ENCODE measurements around the gene IQCM.

IQCM gene

GRCh38 chr4:149708513-149709130 lies 107.0 kb downstream of the IQCM start:
- DNase-seq, result no peak

- no peak for DNase-seq
These were observed 107.8 kb downstream of the IQCM start for GRCh38 chr4:149707862-149708261.

GRCh38 chr4:149706942-149707341 lies 108.7 kb downstream of the IQCM start:
- DNase-seq, result no peak

DNA sequence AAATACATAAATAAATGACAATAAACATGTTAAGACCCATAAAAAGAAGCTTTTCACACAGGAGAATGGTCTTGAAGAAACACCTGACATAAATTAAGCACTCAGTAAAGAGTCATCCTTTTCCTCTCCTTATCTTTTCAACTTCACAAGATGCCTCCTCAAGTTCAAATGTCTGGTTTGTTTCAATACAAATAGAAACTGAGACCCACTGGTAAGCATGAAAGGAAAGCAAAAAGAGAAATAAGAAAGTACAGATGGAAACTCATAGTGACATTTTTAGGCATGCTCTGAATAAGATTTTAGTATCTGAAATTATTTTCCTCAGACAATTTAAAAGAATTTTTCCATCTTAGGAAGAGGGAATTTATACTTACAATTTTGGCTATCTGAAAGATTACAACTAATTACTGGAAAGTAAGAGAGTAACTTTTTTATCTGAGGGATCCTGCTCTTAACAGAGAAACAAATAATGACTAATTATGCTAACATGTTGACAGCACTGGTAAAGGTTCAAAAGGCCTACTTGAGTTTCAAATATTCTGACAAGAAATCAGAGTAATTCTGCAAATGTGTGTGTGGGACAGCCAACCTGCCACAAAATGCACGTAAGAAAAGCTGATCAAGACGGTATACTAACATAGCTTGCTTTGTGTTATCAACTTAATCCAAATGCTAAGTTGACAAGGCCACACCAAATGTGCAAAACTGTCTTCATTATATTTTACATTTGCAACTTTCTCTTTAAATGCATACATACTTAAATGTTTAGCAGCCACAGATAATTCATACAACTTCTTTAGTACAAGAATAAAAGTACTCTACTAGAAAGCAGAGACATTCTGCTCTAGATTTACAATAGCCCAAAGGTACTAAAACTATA lies 113.0 kb downstream of the IQCM start:
- DNase-seq, result no peak

DNA sequence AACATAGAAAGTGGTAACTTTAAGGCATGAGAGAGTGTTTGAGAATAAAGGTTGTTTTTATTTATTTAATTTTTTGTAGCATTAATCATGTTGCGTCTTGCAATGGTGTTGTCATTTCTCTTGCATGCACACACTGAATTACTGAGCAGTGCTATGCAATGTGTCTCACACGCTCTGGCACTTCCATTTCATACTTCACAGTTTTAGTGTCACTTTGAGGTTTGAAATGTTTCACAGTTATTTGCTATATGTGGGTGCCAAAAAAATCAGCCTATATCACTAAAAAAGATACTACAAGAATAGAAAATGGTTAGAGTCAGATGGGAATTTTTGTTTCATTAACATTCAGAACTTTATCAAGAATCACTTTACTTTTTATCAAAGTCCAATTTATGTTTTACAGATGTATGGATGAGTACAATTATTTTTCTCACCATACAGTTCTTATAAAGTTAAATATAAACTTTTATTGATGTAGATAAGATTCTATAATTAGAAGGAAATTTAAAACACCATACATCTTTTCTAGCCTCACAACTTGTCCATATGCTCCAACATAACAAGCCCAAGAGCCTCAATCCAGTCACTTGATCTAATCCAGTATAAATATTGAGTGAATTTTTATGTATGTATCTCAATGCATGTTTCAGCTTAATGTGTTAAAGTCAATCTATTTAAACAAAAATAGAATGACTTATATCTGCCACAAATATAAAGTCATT lies 114.0 kb downstream of the IQCM start:
- DNase-seq, result no peak

DNA sequence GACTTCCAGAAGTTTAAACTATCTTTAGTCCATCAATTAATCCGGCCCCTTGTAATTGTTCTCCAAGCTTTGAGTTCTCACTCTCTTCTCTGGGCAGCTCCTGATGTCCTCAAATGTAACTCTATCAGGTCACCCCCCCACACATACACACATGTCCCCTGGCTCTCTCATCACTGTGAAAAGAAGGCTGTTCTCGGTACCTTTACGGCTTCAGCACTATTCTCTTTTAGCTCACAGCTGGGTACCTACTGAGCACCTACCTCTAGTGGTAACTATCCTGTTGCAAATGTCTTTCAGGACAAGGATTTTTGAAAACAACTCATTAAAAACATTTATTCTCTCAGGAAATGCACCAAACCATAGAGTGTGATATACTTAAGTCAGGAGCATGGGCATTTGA lies 115.4 kb downstream of the IQCM start:
- DNase-seq, result no peak

DNA sequence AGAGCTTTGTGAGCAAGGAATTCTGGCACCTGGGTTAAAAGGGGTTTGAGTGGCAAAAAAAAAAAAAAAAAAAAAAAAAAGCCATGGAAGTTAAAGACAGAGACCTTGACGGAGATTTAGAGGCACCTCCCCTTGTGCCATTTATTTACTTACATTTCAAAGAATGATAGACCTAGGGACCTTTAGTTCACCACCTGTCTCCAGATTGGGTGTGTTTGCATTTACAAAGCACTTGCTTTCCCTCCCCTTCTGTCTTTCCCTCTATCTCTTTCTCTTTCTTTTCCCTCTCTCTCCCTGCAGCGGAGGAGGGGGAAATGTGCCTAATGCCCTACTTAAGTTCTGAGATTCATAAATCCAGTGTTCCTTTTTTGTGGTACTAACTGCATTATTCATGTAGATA lies 116.0 kb downstream of the IQCM start:
- no peak for DNase-seq

DNA sequence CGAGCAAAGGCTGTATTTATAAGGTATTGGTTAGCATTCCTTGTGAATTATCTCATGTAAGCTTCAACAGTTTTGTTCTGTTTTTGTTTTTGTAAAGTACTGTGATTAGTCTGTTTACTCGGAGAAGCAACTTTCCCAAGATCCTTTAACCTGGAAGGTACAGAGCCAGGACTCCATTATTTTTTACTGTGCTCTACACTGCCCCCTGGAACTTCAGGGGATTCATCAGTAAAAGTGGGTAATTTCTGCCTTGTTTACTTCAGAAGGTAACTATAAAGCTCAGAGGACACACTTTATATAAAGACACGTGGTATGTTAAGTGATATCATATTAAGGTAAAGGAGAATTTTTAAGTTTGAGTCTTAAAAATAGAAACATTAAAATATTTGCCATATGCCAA lies 124.9 kb downstream of the IQCM start:
- no peak for DNase-seq

DNA sequence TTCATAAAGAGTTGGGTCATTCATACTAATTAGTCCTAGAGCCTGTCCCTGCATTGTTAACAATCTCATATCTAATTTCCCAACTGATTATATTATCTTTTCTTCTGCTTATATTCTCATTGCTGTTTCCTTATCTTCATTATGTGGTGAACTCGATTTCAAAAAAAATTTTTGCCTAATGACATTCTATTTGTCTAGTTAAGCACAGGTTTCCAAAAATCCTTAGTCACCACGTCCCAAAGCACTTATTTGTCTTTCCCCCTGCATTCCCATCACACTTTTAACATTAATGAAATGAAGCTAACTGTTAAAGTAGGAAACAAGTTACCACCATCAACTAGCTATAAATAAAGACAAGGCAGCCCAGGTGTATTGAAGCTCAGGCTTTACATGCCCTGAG lies 131.1 kb downstream of the IQCM start:
- no peak for DNase-seq

- DNase-seq, result no peak
These were observed 139.6 kb downstream of the IQCM start for GRCh38 chr4:149676076-149676475.

DNA sequence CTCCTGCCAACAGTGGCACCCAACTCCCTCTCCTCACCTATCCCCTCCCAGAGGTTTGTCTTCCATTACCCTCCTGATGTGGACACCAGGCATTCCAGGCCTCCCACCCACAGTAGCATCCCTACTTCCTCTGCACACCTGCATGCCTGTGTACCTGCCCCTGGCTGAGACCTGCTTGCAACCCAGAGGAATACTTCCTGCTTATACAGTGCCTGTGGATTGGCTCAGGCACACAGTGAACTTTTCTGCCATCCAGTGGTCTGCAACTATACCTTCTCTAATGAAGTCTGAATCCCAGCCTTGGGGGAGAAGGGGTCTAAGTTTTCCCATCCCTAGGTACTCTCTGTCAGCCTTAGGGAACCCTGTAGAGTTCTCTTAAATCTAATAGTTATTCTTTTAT lies 169.9 kb downstream of the IQCM start:
- no peak for DNase-seq

DNA sequence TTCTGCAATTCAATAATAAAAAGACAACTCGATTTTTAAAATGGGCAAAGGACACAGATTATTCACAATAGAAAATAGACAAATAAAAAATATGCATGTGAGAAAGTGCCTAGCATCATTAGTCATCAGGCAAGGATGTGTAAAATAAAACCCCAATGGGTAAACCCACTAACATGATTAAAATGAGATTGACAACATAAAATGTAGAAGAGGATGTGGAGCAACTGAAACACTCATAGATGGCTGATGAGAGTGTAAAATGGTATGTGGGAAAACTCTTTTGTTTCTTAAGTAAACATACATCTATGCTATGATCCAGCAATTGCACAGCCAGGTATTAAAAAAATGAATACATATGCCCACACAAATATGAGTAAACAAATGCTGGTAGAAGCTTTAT lies 177.6 kb downstream of the IQCM start:
- DNase-seq, result no peak

DNA sequence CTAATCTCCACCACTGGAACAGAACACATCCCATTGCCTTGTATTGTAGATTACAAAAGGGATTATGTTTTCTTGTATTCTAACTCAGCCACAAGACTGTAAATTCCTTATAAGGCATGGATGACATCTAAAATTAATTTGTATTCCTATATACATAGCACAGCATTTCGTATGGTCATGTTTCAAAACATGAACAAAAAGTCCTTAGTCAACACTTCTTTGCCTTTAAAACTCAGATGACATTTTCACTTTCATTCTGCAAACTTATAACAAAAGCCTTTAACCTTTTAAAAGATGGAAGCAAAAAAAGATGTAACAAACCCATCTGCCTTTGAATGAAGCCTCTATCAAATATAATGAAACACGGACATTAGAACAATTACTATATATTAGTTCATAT lies 181.3 kb downstream of the IQCM start:
- no peak for DNase-seq

DNA sequence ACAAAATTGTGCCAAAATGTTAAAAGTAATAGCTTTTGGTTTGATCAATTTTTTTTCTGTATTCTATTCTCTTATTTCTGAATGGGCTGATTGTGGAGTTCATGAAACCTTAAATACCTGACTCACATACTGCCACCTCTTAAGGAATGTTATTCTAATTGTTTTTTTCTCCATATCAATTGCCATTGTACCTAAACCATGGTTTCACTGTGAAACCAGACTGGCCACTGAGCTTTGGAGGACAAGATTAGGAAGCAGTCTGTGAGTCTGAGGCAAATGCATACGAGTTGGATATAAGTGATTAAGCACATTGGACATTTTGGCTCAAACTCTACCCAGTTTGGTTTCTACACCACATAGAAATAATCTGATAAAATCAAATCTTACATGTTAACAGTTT lies 184.0 kb downstream of the IQCM start:
- DNase-seq, result no peak

- no peak for DNase-seq
These were observed 185.6 kb downstream of the IQCM start for GRCh38 chr4:149630064-149630463.

GRCh38 chr4:149605601-149606378 lies 209.9 kb downstream of the IQCM start:
- no peak for DNase-seq

- no peak for DNase-seq
These were observed 210.8 kb downstream of the IQCM start for GRCh38 chr4:149604827-149605226.

DNA sequence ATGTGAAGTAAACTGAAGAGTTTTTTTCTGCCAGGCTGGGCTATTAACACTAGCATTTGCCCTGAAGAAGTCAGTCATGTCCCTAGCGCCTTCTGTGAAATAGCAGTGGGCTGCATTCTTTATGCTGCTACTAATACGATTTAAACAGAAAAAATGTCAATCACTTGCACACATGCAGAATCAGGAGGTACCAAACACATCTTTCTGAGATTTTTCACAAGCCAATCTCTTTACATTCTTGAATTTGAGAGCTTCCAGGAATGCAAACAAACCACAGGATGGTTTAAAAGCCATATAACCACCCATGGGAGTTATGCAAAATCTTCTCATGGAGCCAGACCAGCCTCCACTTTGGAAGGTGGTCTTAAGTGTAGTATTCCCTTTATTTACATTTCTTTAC lies 220.1 kb downstream of the IQCM start:
- DNase-seq, result no peak

DNA sequence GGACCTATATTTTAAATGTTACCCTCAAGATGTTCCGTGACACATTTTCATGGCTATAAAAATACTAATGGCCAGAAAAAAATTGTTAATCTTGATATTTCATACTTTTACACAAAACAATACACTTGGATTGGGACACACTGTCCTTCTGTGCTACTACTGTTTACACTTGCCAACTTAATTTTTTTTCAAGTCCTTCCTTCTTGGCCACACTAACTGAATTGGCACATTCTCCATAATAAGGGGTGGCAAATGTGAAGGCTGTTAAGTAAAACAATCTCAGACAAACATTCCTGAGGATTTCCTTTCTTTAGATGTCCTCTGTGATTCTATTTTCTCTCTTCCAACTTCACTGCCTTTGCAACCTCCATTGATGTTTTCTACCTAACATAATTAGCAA lies 225.8 kb downstream of the IQCM start:
- DNase-seq, result no peak

DNA sequence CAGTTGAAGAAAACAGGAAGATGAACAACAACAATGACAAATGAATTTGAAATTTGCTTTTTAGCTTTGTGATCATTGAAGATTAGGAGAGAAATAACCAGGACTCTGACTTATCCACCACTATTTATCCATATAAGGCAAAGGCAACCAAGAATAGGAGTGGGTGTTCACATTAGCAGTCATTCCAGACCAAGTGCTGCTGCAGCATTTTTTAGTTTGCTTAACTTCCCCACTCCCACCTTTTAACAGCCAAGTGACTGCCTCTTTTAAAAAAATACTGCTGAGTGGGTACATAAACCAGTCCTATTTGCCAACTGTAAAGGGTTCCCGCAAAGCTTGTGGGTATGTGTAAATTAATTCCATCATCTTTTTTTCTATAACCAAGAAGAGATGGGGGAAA lies 230.9 kb downstream of the IQCM start:
- DNase-seq, result no peak

DNA sequence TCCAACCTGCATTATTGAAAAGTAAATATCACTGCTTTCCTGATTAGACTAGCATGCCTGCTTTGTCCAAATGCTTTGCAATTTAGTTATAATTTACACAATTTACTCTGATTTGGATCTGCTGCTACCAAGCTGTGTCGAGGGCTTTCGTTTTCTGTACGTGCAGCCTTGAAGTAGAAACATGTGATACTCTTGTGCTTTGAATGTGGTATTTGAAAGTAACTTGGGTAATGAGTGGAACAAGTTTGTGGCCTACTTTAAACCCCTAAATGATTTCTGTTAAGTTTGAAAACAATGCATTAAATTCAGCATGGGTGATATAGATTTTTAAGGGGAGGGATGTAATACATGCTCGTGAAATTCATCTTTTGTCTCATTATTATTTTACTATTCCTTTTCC lies 240.7 kb downstream of the IQCM start:
- no peak for DNase-seq

DNA sequence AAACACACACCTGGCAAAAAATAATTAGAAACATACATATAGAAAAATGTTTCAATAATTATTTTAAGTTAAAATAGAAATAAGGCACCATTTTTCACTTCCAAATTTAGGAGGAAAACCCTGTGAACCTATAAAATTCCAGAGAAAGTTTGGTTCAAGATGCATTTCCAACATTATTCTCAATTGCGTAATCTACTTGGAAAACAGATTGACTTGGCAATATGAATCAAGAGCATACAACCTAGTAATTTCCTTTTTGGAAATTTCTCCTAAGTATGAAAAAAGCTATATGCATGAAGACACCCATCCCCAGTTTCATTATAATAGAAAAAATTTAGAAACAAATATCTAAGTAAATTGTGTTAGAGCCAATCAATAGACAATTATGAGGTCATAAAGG lies 242.9 kb downstream of the IQCM start:
- no peak for DNase-seq

DNA sequence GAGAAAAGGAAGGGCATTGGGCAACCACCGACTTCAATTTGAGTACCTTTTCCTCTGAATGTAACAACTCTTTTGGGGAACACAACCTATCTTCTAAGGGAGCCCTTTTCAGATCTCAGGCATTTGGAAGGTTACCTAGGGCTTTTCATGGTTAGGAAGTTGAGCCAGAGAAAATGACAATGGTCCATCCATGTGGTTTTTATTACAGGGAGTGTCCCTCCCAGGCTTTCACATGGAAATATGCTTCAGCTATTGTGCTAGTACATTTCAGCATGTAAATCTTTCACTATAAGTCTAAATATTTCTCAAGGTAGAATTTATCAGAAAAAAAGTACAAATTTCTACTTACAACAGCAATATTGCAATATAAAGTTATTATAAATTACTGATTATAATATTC lies 259.8 kb downstream of the IQCM start:
- DNase-seq, result no peak

Data from T-helper 2 cell (primary cell).